ENCODE data around the gene ARHGAP44. TPM values are rescaled to one million over a fixed set of nuclear protein-coding genes. Genes with fewer than 3 reads are reported as not detected.
A peak's percentile ranks its signal among the peaks of the same experiment; 100 is the strongest.

Gene ARHGAP44
- total RNA-seq, 1 donor from 2014 or later = 5.9 TPM

- Histone ChIP-seq H3K27me3 (ENCODE audit: control insufficient read depth, insufficient read depth, low read length) (no peaks in the 10 kb centered on the region), H3K36me3 (ENCODE audit: control insufficient read depth, insufficient read depth, low read length) (no peaks in the 10 kb centered on the region), H3K4me3 (ENCODE audit: low read depth, low read length) (no peak overlapping the region)
- no peak for DNase-seq (ENCODE audit: low read depth)
- no peak for TF ChIP-seq CTCF (IDR thresholded peaks at IDR 0.05; ENCODE audit: insufficient read depth, low read length, poor library complexity, severe bottlenecking)
Observed at GRCh38 chr17:12745486-12745885, 43.8 kb upstream of the ARHGAP44 start.

GRCh38 chr17:12756786-12757185 is 32.5 kb upstream of the ARHGAP44 start:
- DNase-seq (ENCODE audit: low read depth) = no peak
- Histone ChIP-seq H3K27me3 (ENCODE audit: control insufficient read depth, insufficient read depth, low read length) (no peaks in the 10 kb centered on the region), H3K4me3 (ENCODE audit: low read depth, low read length) (no peak overlapping the region), H3K36me3 (ENCODE audit: control insufficient read depth, insufficient read depth, low read length) (no peaks in the 10 kb centered on the region)
- TF ChIP-seq CTCF (IDR thresholded peaks at IDR 0.05; ENCODE audit: insufficient read depth, low read length, poor library complexity, severe bottlenecking) = no peak

- Histone ChIP-seq H3K27me3 (ENCODE audit: control insufficient read depth, insufficient read depth, low read length) (no peaks in the 10 kb centered on the region), H3K4me3 (ENCODE audit: low read depth, low read length) (no peak overlapping the region), H3K36me3 (ENCODE audit: control insufficient read depth, insufficient read depth, low read length) (no peaks in the 10 kb centered on the region)
- no peak for DNase-seq (ENCODE audit: low read depth)
- no peak for TF ChIP-seq CTCF (IDR thresholded peaks at IDR 0.05; ENCODE audit: insufficient read depth, low read length, poor library complexity, severe bottlenecking)
Observed at GRCh38 chr17:12759090-12759489, 30.2 kb upstream of the ARHGAP44 start.

GRCh38 chr17:12765548-12765947 is 23.8 kb upstream of the ARHGAP44 start:
- peak; percentile 42 for DNase-seq (ENCODE audit: low read depth)
- no peak for TF ChIP-seq CTCF (IDR thresholded peaks at IDR 0.05; ENCODE audit: insufficient read depth, low read length, poor library complexity, severe bottlenecking)
- Histone ChIP-seq H3K36me3 (ENCODE audit: control insufficient read depth, insufficient read depth, low read length) (no peaks in the 10 kb centered on the region), H3K4me3 (ENCODE audit: low read depth, low read length) (no peak overlapping the region), H3K27me3 (ENCODE audit: control insufficient read depth, insufficient read depth, low read length) (no peaks in the 10 kb centered on the region)

GRCh38 chr17:12768255-12768654 is 21.0 kb upstream of the ARHGAP44 start:
- H3K4me3 ChIP-seq (ENCODE audit: low read depth, low read length) = no peak overlapping the region
- no peak for DNase-seq (ENCODE audit: low read depth)
- TF ChIP-seq CTCF (IDR thresholded peaks at IDR 0.05; ENCODE audit: insufficient read depth, low read length, poor library complexity, severe bottlenecking) = no peak
- H3K36me3 ChIP-seq (ENCODE audit: control insufficient read depth, insufficient read depth, low read length) = no peaks in the 10 kb centered on the region
- H3K27me3 ChIP-seq (ENCODE audit: control insufficient read depth, insufficient read depth, low read length) = no peaks in the 10 kb centered on the region

- Histone ChIP-seq H3K27me3 (ENCODE audit: control insufficient read depth, insufficient read depth, low read length) (no peaks in the 10 kb centered on the region), H3K4me3 (ENCODE audit: low read depth, low read length) (no peak overlapping the region), H3K36me3 (ENCODE audit: control insufficient read depth, insufficient read depth, low read length) (no peaks in the 10 kb centered on the region)
- DNase-seq (ENCODE audit: low read depth) = no peak
- TF ChIP-seq CTCF (IDR thresholded peaks at IDR 0.05; ENCODE audit: insufficient read depth, low read length, poor library complexity, severe bottlenecking) = no peak
Observed at GRCh38 chr17:12769981-12770380, 19.3 kb upstream of the ARHGAP44 start.
